ENCODE results near the gene KCNN3.

GRCh38 chr1:154813846-154814505 lies 56.1 kb downstream of the KCNN3 start:
- TF ChIP-seq TAF1 (IDR thresholded peaks at IDR 0.05; ENCODE audit: borderline replicate concordance, insufficient read depth, low read length) (no peak), REST (IDR thresholded peaks at IDR 0.05; ENCODE audit: insufficient read depth in 1 of 2, low read depth in 2 of 2, low read length in 2 of 2) (no peak)

All from PFSK-1 (cell line).